Hematopoietic multipotent progenitor cell treated with erythropoietin and hydrocortisone succinate and interleukin-3 and kit ligand, for 15 days (in vitro differentiated cells): ENCODE results near the gene HSPA1A.

Experiments
- DNase-seq: peaks from one replicate; pipeline ENCODE4 v3.0.0-alpha.2; 2015; ENCODE audit warnings: low spot score

HSPA1A gene

GRCh38 chr6:31815025-31815838, at the start of gene HSPA1A, which contains the start of gene HSPA1L:
TSS of gene HSPA1A (plus strand) at chr6:31815543. CDS start at chr6:31815757, 214 bp downstream.
TSS of gene HSPA1L (minus strand) at chr6:31815283. CDS start at chr6:31811972, 3,311 bp downstream.
- peak; percentile 77 for DNase-seq

- no peak for DNase-seq
These were observed 49.8 kb upstream of the HSPA1A start for GRCh38 chr6:31765559-31765909.

DNA sequence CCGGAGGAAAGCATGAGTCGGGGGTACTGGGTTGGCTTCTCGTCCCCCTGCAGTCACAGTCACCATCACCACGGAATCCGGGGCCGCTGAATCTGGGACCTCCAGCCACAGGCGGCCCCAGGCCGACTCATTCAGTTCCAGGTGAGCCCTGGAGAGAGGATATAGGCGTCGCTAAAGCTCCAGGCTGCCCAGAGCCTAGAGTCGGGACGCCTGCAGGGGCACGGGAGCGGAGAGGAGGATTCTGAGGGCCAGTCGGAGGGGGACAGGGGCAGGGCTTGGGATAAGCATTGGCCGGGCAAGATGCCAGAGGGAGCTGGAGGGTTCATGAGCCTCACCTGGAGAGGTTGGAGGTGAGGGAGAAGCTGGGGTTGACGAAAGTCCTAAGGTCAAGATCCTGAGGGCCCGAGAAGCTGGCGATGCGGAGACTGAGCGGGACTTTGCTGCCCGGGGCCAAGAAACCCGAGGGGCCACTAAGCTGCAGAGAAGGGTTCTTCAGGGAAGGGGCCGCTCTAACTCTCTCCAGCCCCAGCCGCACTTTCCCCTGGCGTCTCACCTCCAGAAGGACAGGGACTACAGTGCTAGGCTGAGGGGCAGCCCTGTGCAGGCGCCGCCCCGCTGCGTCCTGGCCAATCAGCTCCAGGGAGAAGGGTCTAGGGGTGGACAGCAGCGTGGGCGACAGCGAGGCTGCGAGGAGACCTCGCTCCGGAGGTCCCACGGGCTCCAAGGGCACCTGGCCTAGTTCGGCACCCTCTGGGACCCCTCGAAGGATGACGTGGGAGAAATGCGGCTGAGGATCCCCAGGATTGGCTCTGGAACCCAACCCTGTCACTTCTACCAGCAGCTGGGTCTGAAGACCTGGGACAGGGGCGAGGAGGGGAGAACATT, 49.2 kb upstream of the HSPA1A start:
- DNase-seq, result no peak

- no peak for DNase-seq
These were observed 48.2 kb upstream of the HSPA1A start for GRCh38 chr6:31767096-31767645.

DNA sequence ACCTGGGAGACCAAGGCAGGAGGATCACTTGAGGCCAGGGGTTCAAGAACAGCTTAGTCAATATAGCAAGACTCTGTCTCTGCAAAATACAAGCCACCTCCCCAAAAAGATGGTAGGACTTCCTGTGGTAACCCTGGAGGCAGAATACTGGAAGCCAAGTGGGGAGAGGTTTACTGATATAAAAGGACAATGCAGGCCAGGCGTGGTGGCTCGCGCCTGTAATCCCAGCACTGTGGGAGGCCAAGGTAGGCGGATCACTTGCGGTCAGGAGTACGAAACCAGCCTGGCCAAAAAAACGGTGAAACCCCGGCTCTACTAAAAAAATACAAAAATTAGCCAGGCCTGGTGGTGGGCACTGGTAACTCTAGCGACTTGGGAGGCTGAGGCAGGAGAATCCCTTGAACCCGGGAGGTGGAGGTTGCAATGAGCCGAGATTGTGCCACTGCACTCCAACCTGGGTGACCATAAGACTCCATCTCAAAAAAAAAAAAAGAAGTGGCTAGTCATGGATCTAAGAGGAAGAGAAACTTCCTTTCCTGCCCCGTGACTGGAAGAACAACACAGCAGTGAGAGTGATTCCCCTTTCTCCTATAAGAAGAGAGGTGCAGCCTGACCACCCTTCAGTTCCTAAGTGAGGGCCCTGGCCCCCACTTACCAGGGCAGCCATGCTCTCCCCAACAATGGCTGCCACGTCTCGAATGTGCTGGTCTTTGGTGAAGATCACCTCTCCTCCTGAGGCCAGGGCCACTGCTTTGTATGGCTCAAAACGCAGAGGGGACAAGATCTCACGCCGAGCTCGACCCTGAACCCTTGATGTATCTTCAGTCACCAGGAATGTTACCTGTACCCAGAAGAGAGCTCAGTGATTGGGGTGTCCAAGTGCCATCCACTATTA, 46.7 kb upstream of the HSPA1A start:
- no peak for DNase-seq

DNA sequence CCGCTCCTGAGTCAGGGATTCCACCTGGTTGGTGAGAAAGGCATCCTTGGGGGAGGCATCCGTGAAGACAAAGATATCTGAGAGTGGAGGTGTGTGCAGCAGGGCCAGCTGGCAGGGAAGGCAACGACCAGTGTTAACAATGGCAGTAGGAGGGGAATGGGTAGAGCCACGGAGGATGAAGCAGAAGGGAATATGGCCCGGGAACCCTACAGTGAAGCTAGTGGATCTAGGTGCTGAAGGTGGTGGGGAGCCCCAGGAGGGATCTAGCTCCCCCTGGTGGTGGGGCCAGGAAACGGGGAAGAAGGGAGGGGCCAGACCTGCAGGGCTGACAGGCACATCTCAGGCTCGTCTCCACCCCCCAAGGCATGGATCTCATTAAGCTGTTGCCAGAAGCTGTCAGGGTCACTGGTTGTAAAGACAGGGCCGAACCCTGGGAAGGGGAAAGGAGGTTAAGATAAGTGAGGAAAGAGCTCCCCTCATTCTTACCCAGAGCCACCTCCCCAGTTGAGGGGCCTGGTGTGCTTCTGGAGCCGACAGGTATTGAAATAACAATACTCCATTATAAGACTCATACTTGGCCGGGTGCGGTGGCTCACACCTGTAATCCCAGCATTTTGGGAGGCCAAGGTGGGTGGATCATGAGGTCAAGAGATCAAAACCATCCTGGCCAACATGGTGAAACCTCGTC, 45.5 kb upstream of the HSPA1A start:
- peak; percentile 91 for DNase-seq

DNA sequence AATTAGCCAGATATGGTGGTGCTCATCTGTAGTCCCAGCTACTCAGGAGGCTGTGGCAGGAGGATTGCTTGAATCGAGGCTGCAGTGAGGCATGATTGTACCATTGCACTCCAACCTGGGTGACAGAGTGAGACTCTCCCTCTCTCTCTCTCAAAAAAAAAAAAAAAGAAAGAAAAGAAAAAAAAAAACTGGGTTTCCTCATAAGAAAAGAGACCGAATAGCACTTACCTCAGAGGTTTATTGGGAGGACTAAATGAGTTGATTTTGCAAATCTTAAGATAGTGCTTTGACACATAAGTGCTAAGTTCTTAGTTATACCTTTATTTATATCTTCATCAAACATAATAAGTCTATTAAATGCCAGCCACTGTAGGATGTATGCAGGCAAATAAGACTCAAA, 44.5 kb upstream of the HSPA1A start:
- no peak for DNase-seq

DNA sequence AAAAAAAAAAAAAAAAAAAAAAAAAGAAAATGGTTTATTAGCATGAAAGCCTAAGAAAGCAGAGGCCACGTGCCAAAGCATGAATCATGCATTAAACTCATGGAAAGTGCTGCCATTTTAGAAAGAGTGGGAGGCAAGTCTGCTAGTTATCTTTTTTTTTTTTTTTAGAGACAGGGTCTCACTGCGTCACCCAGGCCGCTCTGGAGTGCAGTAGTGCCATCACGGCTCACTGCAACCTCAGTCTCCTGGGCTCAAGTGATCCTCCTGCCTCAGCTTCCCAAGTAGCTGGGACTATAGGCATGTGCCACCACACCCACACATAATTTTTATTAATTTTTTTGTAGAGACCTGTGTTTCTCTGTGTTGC, 43.4 kb upstream of the HSPA1A start:
- no peak for DNase-seq

DNA sequence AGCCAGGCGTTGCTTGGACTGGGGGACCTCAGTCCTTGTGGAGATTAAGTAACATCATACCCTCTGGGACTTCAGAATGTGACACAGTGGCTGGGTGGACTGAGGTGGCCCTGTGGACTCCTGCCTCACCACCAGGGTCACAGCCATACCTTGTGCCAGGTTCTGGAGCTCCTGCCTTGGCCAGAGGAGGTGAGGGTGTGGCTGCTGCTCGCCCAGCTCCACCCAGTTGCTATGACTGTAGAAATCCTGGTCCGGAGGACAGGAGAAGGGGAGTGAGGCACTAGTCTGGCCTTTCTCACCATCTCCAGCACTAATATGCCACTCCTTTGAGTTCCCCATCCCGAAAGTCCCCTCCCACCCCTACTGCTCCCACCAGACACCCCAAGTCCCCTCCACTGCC, 40.2 kb upstream of the HSPA1A start:
- peak; percentile 55 for DNase-seq

DNA sequence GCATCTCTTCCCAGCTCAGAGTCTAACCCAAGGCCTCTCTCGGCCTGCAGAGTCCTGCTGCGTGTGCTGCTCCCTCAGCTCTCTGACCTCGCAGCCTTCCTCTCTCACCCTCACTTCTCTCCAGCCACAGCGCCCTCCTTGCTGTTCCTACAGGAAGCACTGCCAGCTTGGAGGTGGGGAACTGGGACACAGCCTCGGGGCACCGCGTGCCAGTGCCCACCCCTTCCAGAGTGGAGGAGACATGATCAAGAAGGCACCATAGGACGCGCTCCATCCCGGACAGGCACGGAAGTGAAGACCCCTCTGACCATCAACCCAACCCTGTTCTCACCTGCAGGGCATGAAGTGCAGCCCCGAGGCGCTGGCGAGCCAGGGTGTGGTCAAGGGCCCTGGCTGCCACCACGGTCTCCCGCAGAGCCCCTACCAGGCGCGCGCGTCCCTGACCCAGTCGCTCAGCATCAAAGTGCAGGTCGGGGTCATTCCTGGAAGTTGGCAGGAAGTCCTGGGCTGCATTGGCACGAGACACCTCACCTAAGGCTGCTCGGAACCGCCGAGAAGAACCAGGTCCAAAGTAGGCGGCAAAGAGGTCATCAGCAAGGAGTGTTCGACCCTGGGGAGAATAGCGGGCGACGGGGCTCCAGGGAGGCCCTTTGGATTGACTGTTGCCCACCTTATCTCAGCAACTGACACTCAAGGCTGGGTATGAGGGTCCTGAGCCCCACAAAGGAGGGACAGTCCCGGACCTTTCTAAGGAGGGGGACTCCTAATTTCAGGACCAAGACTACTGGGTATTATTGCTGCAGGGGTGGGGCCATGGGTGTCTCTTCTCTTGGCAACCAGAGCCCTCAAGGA, 39.5 kb upstream of the HSPA1A start:
- DNase-seq, result no peak

DNA sequence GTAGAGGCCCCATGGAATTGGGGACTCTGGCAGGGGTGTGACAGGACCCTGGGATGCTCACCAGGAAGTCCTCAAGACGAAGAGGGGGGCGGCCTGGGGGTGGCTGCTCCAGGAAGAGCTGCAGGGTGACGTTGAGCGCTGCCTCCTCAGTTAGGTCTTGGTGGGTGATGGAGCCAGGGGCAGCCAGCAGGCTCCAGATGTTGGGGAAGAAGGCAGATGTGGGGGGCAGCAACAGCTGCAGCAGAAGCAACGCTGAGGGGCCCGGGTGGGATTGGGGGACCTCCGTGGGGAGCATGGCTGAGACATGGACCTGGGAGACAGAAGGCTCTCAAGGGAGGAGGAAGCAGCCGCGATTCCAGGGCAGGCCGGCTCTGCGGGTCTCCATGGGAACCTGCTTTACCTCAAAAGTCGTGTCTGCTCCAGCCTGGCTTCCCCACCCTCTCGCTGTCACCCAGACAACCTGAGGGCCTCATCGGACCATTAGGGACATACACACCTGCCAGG, 38.8 kb upstream of the HSPA1A start:
- no peak for DNase-seq

DNA sequence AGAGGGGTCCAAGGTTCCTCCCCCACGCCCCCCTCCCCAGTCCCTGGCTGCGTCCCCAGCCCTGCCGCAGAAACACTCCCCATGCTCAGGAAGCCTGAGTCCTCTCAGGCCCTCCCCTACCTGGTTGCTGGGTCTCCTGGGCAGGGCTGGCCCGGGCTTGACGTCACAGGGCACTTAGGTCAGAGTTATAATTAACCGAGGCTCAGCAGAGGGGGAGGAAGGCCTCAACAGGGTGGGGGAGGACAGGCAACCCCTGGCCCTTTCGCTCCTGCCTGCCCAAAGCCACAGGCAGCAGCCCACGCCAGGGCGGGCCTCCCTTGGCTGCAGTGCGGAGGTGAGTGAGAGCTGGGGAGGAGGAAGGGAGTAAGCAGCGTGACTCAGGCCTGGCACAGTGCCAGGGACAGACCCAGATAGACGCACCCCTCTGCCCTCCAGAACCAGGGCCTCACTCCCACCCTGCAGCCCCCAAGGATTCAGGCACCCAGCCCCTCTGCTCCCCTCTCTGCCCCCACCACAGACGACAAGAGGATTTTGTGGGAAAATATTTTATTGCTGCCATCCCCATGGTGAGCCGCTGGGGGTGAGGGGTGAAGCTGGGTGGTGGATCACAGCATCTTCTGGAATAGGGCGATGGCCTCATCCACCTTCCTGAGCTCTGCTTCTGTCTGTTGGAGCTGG, 38.2 kb upstream of the HSPA1A start, which contains the start of gene VWA7:
Gene VWA7, minus strand, starts transcription at position 340 of the 678 bp plus-strand sequence. CDS start 549 bp downstream, outside the sequence.
- DNase-seq, result peak; percentile 78

DNA sequence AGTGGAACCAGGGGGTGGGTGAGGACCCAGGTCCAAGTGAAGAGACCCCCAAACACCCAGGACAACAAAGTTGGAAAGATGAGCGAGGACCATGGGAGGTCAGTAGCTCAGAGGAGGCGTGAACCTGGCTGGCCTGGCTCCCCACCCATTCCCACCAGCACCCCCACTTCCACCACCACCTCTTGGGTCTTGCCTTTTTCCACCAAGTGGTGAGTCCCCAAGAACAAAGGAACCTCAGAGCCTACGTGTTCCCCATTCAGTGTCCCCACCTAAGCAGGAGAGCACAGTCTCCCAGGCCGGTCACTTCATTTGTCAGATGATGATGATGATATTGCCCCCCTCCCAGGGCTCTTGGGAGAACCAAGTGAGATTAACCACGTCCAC, 37.7 kb upstream of the HSPA1A start:
- no peak for DNase-seq

DNA sequence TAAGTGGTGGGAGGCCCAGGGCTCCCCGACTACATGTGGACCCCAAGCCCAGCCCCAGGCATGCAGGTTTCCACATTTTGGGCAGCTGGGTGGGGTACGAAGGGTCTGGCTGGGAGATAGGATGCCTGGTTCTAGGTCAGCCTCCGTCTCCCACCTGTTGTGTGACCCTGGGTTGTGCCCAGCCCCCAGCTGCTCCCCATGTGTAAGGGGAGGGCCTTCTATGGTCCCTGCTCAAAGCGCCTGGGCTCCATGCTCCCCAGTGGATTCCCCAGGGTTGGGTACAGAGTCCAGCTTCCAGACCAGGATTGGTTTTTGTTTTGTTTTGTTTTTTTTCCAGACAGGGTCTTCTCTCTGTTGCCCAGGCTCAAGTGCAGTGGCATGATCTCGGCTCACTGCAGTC, 37.1 kb upstream of the HSPA1A start:
- no peak for DNase-seq

- no peak for DNase-seq
These were observed 36.1 kb upstream of the HSPA1A start for GRCh38 chr6:31778999-31779885.

GRCh38 chr6:31779908-31780307, 35.4 kb upstream of the HSPA1A start:
- DNase-seq, result no peak

DNA sequence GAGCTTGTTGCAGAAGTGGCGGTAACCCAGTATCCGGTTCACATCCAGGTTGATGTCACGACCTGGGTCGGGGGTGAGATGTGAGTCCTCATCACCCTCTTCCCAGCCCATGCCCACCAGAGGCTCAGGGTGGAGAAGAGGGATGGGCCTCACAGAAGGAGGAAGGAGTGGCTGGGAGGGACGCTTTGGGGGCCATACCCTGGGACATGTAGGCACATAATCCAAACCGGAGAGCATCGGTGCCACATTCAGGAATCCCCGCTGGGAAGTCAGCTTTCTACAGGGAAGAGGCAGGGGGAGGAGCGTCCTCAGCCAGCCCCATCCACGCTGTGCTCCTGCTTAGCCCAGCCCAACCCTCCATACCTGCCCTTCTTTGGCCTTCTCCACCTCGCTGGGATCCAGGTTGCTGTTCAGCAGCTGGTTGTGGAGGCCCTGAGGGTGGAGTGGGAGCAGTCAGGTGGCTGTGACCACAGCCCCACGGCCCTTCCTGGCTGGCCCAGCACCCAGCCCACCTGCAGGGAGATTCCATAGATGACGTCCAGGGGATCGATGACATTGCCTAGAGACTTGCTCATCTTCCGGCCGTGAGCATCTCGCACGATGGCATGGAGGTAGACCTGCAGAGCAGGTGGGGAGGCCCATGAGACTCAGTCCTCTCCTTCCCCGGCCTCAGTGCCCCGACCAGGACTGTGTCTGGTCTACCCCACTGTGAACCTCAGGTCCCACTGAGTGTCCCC, 34.7 kb upstream of the HSPA1A start:
- no peak for DNase-seq
